Anterior cingulate cortex (tissue), 58 donors: Measurements from ENCODE around the gene HID1.

Experiments used
- DNase-seq, 58 donors: peaks; one replicate each; lab custom pipeline; 2025; lab: John Stamatoyannopoulos, UW

Gene HID1

GRCh38 chr17:75003070-75003956, 30.8 kb upstream of the HID1 start:
- no peak for DNase-seq

- no peak for DNase-seq
These were observed 29.6 kb upstream of the HID1 start for GRCh38 chr17:75001915-75002843.

- no peak for DNase-seq
These were observed 27.0 kb upstream of the HID1 start for GRCh38 chr17:74999523-74999922.

- no peak for DNase-seq
These were observed 26.2 kb upstream of the HID1 start for GRCh38 chr17:74998783-74999182.

- DNase-seq, result no peak
These were observed 23.3 kb upstream of the HID1 start for GRCh38 chr17:74995847-74996246.

- DNase-seq, result no peak
These were observed 21.9 kb upstream of the HID1 start for GRCh38 chr17:74994440-74994839.

GRCh38 chr17:74992223-74992622, 19.7 kb upstream of the HID1 start:
- DNase-seq, result no peak

GRCh38 chr17:74990581-74991105, 18.1 kb upstream of the HID1 start:
- DNase-seq, result no peak

GRCh38 chr17:74987909-74988711, 15.6 kb upstream of the HID1 start:
- peak in 55 of 58 donors; percentile 12 to 82 (median 57) for DNase-seq

GRCh38 chr17:74987418-74987908, 14.9 kb upstream of the HID1 start, which contains the start of gene CDR2L:
CDR2L (plus strand) TSS chr17:74987632; CDS start chr17:74988044, 412 bp downstream.
- DNase-seq, result peak; percentile 39 to 97 (median 92)

GRCh38 chr17:74986206-74986576, 13.6 kb upstream of the HID1 start:
- DNase-seq, result no peak

- DNase-seq, result peak in 13 of 58 donors; percentile 36 to 75 (median 47)
These were observed 10.2 kb upstream of the HID1 start for GRCh38 chr17:74982663-74983313.

- peak in 57 of 58 donors; percentile 39 to 95 (median 83) for DNase-seq
These were observed 9.6 kb upstream of the HID1 start for GRCh38 chr17:74981979-74982662.

- no peak for DNase-seq
These were observed 8.9 kb upstream of the HID1 start for GRCh38 chr17:74981318-74981978.

- DNase-seq, result no peak
These were observed 7.0 kb upstream of the HID1 start for GRCh38 chr17:74979408-74980146.

- no peak for DNase-seq
These were observed 5.7 kb upstream of the HID1 start for GRCh38 chr17:74978240-74978639.

GRCh38 chr17:74977802-74978201, 5.2 kb upstream of the HID1 start:
- DNase-seq, result no peak
